ENCODE data around the gene HSH2D. TPM values are rescaled to one million over a fixed set of nuclear protein-coding genes. Genes with fewer than 3 reads are reported as not detected.

HSH2D gene
- total and polyA plus RNA-seq, 9 of the 15 experiments (the other 6 are each of a cell fraction or from before 2014, with no cell fraction given) = 0.03 to 1.1 (median 0.35) TPM; not detected in 1

- no peak for TF ChIP-seq ZNF407 (IDR thresholded peaks at IDR 0.05; ENCODE audit: low read depth)
- no peak for TF ChIP-seq ZC3H8 (IDR thresholded peaks at IDR 0.05)
- TF ChIP-seq MCM3 (IDR thresholded peaks at IDR 0.05) = no peak
- TF ChIP-seq ZNF830 (CRISPR knock-in tag; IDR thresholded peaks at IDR 0.05) = no peak
- TF ChIP-seq DNMT1 (IDR thresholded peaks at IDR 0.05) = no peak
- no peak for TF ChIP-seq GABPB2 (CRISPR knock-in tag; conservative IDR thresholded peaks at IDR 0.05)
- no peak for TF ChIP-seq ZNF699 (CRISPR knock-in tag; IDR thresholded peaks at IDR 0.05; ENCODE audit: insufficient replicate concordance)
- peak in 1 of 2 experiments; percentile 15; a peak in 1 of 4 replicates for TF ChIP-seq KDM1A (IDR thresholded peaks at IDR 0.05)
- TF ChIP-seq RBM17 (IDR thresholded peaks at IDR 0.05; ENCODE audit: borderline replicate concordance, low read depth, low read length) = no peak
- TF ChIP-seq HMGN3 (IDR thresholded peaks at IDR 0.05; ENCODE audit: borderline replicate concordance, extremely low read depth, insufficient read length, low read depth, low read length) = no peak
Measured at GRCh38 chr19:16155128-16155527, 11.6 kb downstream of the HSH2D start (continued).

All from K562 (cell line).